ENCODE data around the gene AHCYL2. TPM values are rescaled to one million over a fixed set of nuclear protein-coding genes. Genes with fewer than 3 reads are reported as not detected.

AHCYL2 gene
- total and polyA plus RNA-seq, 2 of the 8 experiments (the other 6 are each of a cell fraction or from before 2014, with no cell fraction given), result 20.7 to 25.4 TPM

DNA sequence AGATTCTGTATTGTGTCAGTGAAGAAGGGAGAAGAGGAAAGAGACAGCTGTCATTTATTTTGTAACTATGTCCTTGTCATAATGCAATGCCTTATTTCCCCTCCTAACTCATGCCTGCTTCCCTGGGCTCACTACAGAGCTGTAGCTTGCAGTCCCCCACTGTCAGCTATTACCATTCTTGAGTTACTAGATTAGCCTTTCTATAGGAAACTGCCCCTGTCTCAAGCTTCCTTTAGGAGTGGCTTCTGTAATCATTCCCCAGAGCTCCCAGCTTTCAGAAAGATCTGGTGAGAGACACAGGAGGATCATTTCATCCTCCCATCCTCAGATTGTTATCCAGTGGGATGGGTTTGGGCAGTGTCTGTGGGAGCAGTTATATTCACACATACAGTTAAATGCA, 245.1 kb downstream of the AHCYL2 start:
- Histone ChIP-seq H3K4ac (replicated peaks; ENCODE audit: insufficient read length, low read depth, low read length) (no peak overlapping the region), H3K23me2 (ENCODE audit: low read depth, low read length) (no peaks in the 10 kb centered on the region), H4K5ac (ENCODE audit: insufficient read length, low read depth, low read length) (no peak overlapping the region), H2BK15ac (ENCODE audit: low read length) (no peak overlapping the region), H4K91ac (replicated peaks; ENCODE audit: insufficient read length, low read length) (no peak overlapping the region), H2BK5ac (ENCODE audit: low read depth, low read length) (no peak overlapping the region), H2AFZ (ENCODE audit: low read length) (no peak overlapping the region), H2AK5ac (ENCODE audit: low read depth, low read length) (no peak overlapping the region), H3K14ac (ENCODE audit: insufficient read length) (no peak overlapping the region), H3K36me3 (ENCODE audit: control insufficient read depth in 2 of 4, insufficient read depth in 4 of 4, low read length in 3 of 4) (peaks cover 0 to 24% (median 7%) of the 10 kb centered on the region in 4 experiments; a peak in 5 of 8 replicates), H3K56ac (replicated peaks; ENCODE audit: insufficient read length, low read depth, low read length) (no peak overlapping the region), H2BK20ac (ENCODE audit: low read length) (no peak overlapping the region), H3K23ac (ENCODE audit: insufficient read length) (no peak overlapping the region), H3K9ac (replicated peaks in 1 of 4; ENCODE audit: extremely low read depth in 1 of 4, low read depth in 3 of 4, low read length in 3 of 4) (no peak overlapping the region), H3K27ac (ENCODE audit: low read depth, low read length) (no peak overlapping the region), H3K79me2 (ENCODE audit: control insufficient read depth in 1 of 2, insufficient read depth in 2 of 2, low read length in 2 of 2) (no peaks in the 10 kb centered on the region), H2BK120ac (replicated peaks; ENCODE audit: low read depth, low read length) (no peak overlapping the region), H4K20me1 (replicated peaks in 1 of 2; ENCODE audit: control insufficient read depth in 1 of 2, insufficient read depth in 2 of 2, low read length in 2 of 2) (no peaks in the 10 kb centered on the region), H3K9me3 (ENCODE audit: insufficient read depth in 2 of 2, low read depth in 1 of 2, low read length in 1 of 2) (no peaks in the 10 kb centered on the region), H3K4me2 (ENCODE audit: insufficient read depth in 1 of 2, low read depth in 2 of 2, low read length in 2 of 2) (peak overlapping the region; percentile 6 to 44; a peak in 2 of 4 replicates), H3K27me3 (replicated peaks in 1 of 4; ENCODE audit: control insufficient read depth in 3 of 4, extremely low read depth in 1 of 4, insufficient read depth in 3 of 4, low read length in 3 of 4) (no peaks in the 10 kb centered on the region), H2BK12ac (ENCODE audit: low read depth, low read length) (no peak overlapping the region), H3K4me3 (ENCODE audit: extremely low read depth in 1 of 4, insufficient read depth in 2 of 4, low read depth in 3 of 4, low read length in 4 of 4) (no peak overlapping the region), H3K18ac (ENCODE audit: extremely low read depth, low read length) (no peak overlapping the region), H3K4me1 (replicated peaks in 1 of 4; ENCODE audit: control insufficient read depth in 3 of 4, insufficient read depth in 4 of 4, low read length in 3 of 4) (peaks cover 0 to 8% (median 6%) of the 10 kb centered on the region in 4 experiments; a peak in 4 of 7 replicates), H3K79me1 (ENCODE audit: low read depth, low read length) (no peaks in the 10 kb centered on the region), H4K8ac (ENCODE audit: extremely low read depth, insufficient read depth, low read length) (no peak overlapping the region)
- DNase-seq (ENCODE audit: low read depth in 1 of 2, low spot score in 2 of 2) (no peak), FAIRE-seq (no peak)
- ChIA-PET CTCF (ENCODE audit: partially characterized antibody) (interaction anchor here (0.8 to 7.8 kb wide), 18 partner anchors 8 to 541 kb away, joined by 3 to 87 read pairs (median 7); partner anchors contain the start of gene STRIP2), POLR2A (ENCODE audit: partially characterized antibody) (interaction anchor here (1.1 kb wide), 1 partner anchor 130 kb away, joined by 3 read pairs; no protein-coding TSS in a partner anchor)
- TF ChIP-seq SUZ12 (IDR thresholded peaks at IDR 0.05; ENCODE audit: low read length) (no peak), KDM1A (IDR thresholded peaks at IDR 0.05; ENCODE audit: borderline replicate concordance, low read length) (no peak), TCF12 (IDR thresholded peaks at IDR 0.05; ENCODE audit: low read depth, low read length) (no peak), GTF2F1 (IDR thresholded peaks at IDR 0.05; ENCODE audit: borderline replicate concordance, low read depth, low read length) (no peak), POLR2A (IDR thresholded peaks at IDR 0.05; ENCODE audit: control extremely low read depth in 1 of 2, low read depth in 2 of 2, low read length in 2 of 2) (no peak), EGR1 (IDR thresholded peaks at IDR 0.05; ENCODE audit: borderline replicate concordance, low read depth, low read length) (no peak), CTBP2 (IDR thresholded peaks at IDR 0.05; ENCODE audit: borderline replicate concordance, insufficient read depth, insufficient read length, low read length) (no peak), JUN (IDR thresholded peaks at IDR 0.05; ENCODE audit: low read depth, low read length) (no peak), ASH2L (IDR thresholded peaks at IDR 0.05; ENCODE audit: low read length) (no peak), TBP (IDR thresholded peaks at IDR 0.05; ENCODE audit: low read depth, low read length) (no peak), CEBPB (IDR thresholded peaks at IDR 0.05; ENCODE audit: low read depth, low read length) (no peak), MAFK (IDR thresholded peaks at IDR 0.05; ENCODE audit: low read depth, low read length) (no peak)
- TF ChIP-seq, protein P1, sequence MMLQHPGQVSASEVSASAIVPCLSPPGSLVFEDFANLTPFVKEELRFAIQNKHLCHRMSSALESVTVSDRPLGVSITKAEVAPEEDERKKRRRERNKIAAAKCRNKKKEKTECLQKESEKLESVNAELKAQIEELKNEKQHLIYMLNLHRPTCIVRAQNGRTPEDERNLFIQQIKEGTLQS (IDR thresholded peaks at IDR 0.05; ENCODE audit: insufficient read depth, low read depth, low read length), result no peak
- TF ChIP-seq, protein P2, sequence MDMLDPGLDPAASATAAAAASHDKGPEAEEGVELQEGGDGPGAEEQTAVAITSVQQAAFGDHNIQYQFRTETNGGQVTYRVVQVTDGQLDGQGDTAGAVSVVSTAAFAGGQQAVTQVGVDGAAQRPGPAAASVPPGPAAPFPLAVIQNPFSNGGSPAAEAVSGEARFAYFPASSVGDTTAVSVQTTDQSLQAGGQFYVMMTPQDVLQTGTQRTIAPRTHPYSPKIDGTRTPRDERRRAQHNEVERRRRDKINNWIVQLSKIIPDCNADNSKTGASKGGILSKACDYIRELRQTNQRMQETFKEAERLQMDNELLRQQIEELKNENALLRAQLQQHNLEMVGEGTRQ (IDR thresholded peaks at IDR 0.05; ENCODE audit: low read length), result no peak
